MG63 (cell line): Measurements from ENCODE around the gene MAMSTR. TPM values are rescaled to one million over a fixed set of nuclear protein-coding genes. Genes with fewer than 3 reads are reported as not detected.

Experiments used
- DNase-seq: peaks from one replicate; pipeline ENCODE4 v3.0.0-alpha.2; 2020
- H3K27me3 ChIP-seq: fragments of 250-450 bp; sonication (Bioruptor Pico); 2 replicates; pipeline ENCODE4 v1.5.1; 2020; ENCODE audit warnings: mild to moderate bottlenecking, moderate library complexity
- H3K36me3 ChIP-seq: fragments of 250-450 bp; sonication (Bioruptor Pico); 2 replicates; pipeline ENCODE4 v1.5.1; 2020; ENCODE audit warnings: mild to moderate bottlenecking, moderate library complexity
- H3K4me3 ChIP-seq: fragments of 250-450 bp; sonication (Bioruptor Pico); 2 replicates; pipeline ENCODE4 v1.5.1; 2020; ENCODE audit warnings: mild to moderate bottlenecking, moderate library complexity
- H3K9me3 ChIP-seq: fragments of 250-450 bp; sonication (Bioruptor Pico); 2 replicates; pipeline ENCODE4 v1.5.1; 2020; ENCODE audit warnings: mild to moderate bottlenecking, moderate library complexity
- total RNA-seq: library from RNA; depleted of rRNA; stranded (reverse); fragments of >200 nt; shearing (Covaris generic); gene quantifications from 2 replicates; pipeline ENCODE4 v1.2.3, GENCODE V29; 2014; ENCODE audit warnings: low replicate concordance; rRNA removed

Gene MAMSTR
- total RNA-seq, 1 experiment from 2014 or later: 0.79 TPM

GRCh38 chr19:48664476-48664875 is 55.0 kb downstream of the MAMSTR start:
- Histone ChIP-seq H3K9me3 (no peaks in the 10 kb centered on the region), H3K27me3 (no peaks in the 10 kb centered on the region), H3K36me3 (no peaks in the 10 kb centered on the region), H3K4me3 (no peak overlapping the region)
- no peak for DNase-seq

DNA sequence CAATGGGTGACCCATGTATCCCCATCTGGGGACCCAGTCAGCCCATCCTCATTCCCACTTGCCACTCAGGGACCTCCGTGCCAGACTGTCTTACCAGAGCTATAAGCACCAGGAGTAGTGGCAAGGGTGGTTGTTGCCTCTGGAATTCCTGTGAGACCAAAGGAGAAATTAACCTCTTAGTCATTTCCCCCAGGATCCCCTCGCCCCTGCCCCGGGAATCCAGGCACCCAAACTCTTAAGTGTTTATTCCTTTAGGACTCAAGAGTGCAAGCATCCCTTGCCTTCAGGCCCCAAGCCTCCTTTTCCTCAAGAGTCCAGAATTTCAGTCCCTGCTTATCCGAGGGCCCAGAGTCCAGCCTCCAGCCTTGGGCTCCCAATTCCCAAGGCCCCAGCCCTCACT is 55.9 kb downstream of the MAMSTR start:
- Histone ChIP-seq H3K27me3 (no peaks in the 10 kb centered on the region), H3K4me3 (no peak overlapping the region), H3K36me3 (no peaks in the 10 kb centered on the region), H3K9me3 (no peaks in the 10 kb centered on the region)
- DNase-seq: no peak

Other genes starting within 250 kb of the MAMSTR start
- gene LMTK3, start 207.9 kb downstream of the MAMSTR start, total RNA-seq: not detected in 2 replicates
- 0.49 TPM in 1 of 2 replicates, not detected in the other for gene SULT2B1, start 167.6 kb downstream of the MAMSTR start, total RNA-seq
- gene SPACA4, start 113.0 kb downstream of the MAMSTR start, total RNA-seq: not detected in 2 replicates
- not detected in 2 replicates for gene FAM83E, start 104.6 kb downstream of the MAMSTR start, total RNA-seq
- 3,057 and 3,727 TPM in 2 replicates for gene RPL18, start 100.5 kb downstream of the MAMSTR start, total RNA-seq
- 6.7 and 8.6 TPM in 2 replicates for gene SPHK2, start 100.2 kb downstream of the MAMSTR start, total RNA-seq
- gene DBP, start 82.3 kb downstream of the MAMSTR start, total RNA-seq: 9.3 and 14.5 TPM in 2 replicates
- 1.3 TPM in 1 of 2 replicates, not detected in the other for gene CA11, start 73.5 kb downstream of the MAMSTR start, total RNA-seq
- not detected in 2 replicates for gene NTN5, start 46.7 kb downstream of the MAMSTR start, total RNA-seq
- not detected in 2 replicates for gene FUT2, start 23.8 kb downstream of the MAMSTR start, total RNA-seq
- 0.72 TPM in 1 of 2 replicates, not detected in the other for gene RASIP1, start 20.9 kb upstream of the MAMSTR start, total RNA-seq
- not detected in 2 replicates for gene IZUMO1, start 27.2 kb upstream of the MAMSTR start, total RNA-seq
- 0.07 and 0.16 TPM in 2 replicates for gene FUT1, start 32.9 kb upstream of the MAMSTR start, total RNA-seq
- gene FGF21, start 35.8 kb upstream of the MAMSTR start, total RNA-seq: not detected in 2 replicates
- 21.3 and 59.1 TPM in 2 replicates for gene BCAT2, start 91.3 kb upstream of the MAMSTR start, total RNA-seq
- not detected in 2 replicates for gene HSD17B14, start 116.8 kb upstream of the MAMSTR start, total RNA-seq
- 5.4 and 14.5 TPM in 2 replicates for gene PLEKHA4, start 148.9 kb upstream of the MAMSTR start, total RNA-seq
- gene PPP1R15A, start 152.7 kb upstream of the MAMSTR start, total RNA-seq: 26.1 and 36.4 TPM in 2 replicates
- gene TULP2, start 179.0 kb upstream of the MAMSTR start, total RNA-seq: not detected in 2 replicates
- gene NUCB1, start 180.6 kb upstream of the MAMSTR start, total RNA-seq: 157 and 236 TPM in 2 replicates
- gene DHDH, start 214.0 kb upstream of the MAMSTR start, total RNA-seq: not detected in 2 replicates
- gene BAX, start 235.2 kb upstream of the MAMSTR start, total RNA-seq: 38.2 and 61.4 TPM in 2 replicates
- 880 and 1,766 TPM in 2 replicates for gene FTL, start 245.6 kb upstream of the MAMSTR start, total RNA-seq